ENCODE data around the gene RPS25.
"Not testable (repeated sequence)": the region's sequence is repeated elsewhere in the genome, so short reads cannot be mapped to it uniquely, and the experiment has no call there.

The RPS25 gene

DNA sequence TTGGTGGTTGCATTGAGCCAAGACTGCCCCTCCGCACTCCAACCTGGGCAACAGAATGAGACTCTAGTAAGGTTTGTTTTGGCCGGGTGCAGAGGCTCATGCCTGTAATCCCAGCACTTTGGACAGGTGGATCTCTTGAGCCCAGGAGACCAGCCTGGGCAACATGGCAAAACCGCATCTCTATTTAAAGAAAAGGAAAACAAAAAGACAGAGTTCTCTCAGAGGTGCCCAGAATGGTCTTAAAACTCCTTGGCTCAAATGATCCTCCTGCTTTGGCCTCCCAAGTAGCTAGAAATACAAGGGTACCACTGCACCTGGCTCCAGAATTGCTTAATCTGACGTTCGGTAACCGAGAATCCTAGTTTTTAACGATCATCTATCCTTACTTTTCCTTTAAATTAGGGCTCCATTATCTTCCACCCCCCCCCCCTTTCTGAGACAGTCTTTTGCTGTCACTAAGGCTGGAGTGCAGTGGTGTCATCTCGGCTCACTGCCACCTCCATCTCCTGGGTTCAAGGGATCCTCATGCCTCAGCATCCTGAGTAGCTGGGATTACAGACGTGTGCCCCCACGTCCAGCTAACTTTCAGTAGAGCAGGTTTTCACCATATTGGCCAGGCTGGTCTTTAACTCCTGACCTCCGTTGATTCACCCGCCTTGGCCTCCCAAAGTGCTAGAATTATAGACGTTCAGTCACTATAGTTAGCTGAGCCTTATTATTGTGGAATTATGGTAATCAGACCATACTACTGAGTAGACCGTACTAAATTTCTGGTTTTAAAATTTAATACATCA lies 1.7 kb downstream of the RPS25 start:
- DNase-seq (ENCODE audit: low read depth in 2 of 2): no peak

DNA sequence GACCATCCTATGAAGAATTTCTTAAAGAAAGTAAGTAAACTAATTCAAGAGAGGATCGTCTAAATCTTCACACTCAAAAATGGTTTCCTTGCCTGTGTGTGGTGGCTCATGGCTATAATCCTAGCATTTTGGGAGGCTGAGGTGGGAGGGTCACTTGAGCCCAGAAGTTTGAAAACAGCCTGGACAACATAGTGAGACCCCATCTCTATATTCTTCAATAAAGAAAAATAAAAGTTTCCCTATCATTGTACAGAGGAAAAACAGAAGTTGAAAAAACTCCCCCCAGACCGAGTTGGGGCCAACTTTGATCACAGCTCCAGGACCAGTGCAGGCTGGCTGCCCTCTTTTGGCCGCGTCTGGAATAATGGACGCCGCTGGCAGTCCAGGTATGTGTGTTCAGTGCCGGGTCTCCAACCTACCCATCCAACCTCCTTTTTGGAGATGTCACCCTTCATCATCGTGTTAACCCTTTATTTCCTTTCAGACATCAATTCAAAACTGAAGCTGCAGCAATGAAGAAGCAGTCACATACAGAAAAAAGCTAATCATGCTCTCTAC lies 3.0 kb downstream of the RPS25 start:
- DNase-seq (ENCODE audit: low read depth in 2 of 2): no peak

- DNase-seq (ENCODE audit: low read depth in 2 of 2): no peak
Measured at GRCh38 chr11:119014209-119014924, 3.8 kb downstream of the RPS25 start.

- DNase-seq (ENCODE audit: low read depth in 2 of 2): no peak
Measured at GRCh38 chr11:119012629-119013170, 5.4 kb downstream of the RPS25 start.

- no peak for DNase-seq (ENCODE audit: low read depth in 2 of 2)
Measured at GRCh38 chr11:119011476-119012053, 6.6 kb downstream of the RPS25 start.

- no peak for DNase-seq (ENCODE audit: low read depth in 2 of 2)
Measured at GRCh38 chr11:119006656-119007055, 11.5 kb downstream of the RPS25 start.

- DNase-seq (ENCODE audit: low read depth in 2 of 2): no peak
Measured at GRCh38 chr11:119000906-119001305, 17.2 kb downstream of the RPS25 start.

DNA sequence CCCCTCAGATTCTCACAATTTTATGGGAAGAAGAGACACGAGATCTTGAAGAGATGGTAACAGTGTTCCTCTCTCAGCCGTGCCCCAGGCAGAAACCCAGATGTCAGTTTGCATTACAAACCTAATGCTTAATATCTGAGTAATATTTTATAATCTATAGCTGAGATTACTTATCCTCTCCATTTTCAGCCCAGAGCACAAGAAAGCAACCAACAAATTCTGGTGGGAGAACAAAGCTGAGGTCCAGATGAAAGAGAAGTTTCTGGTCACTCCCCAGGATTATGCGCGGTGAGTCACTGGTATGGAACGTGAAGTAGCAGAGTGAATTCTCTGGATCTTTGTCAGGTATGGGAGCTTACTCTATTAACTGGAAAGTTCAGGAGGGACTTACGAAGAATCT lies 19.3 kb downstream of the RPS25 start:
- no peak for DNase-seq (ENCODE audit: low read depth in 2 of 2)

GRCh38 chr11:118998388-118998717 lies 19.8 kb downstream of the RPS25 start:
- DNase-seq (ENCODE audit: low read depth in 2 of 2): no peak

GRCh38 chr11:118997627-118998387 lies 20.3 kb downstream of the RPS25 start, which contains the start of gene CENATAC:
Gene CENATAC (plus strand): TSS chr11:118998138. CDS start chr11:118998198, 60 bp downstream.
- DNase-seq (ENCODE audit: low read depth in 2 of 2): peak; percentile 91 to 96

DNA sequence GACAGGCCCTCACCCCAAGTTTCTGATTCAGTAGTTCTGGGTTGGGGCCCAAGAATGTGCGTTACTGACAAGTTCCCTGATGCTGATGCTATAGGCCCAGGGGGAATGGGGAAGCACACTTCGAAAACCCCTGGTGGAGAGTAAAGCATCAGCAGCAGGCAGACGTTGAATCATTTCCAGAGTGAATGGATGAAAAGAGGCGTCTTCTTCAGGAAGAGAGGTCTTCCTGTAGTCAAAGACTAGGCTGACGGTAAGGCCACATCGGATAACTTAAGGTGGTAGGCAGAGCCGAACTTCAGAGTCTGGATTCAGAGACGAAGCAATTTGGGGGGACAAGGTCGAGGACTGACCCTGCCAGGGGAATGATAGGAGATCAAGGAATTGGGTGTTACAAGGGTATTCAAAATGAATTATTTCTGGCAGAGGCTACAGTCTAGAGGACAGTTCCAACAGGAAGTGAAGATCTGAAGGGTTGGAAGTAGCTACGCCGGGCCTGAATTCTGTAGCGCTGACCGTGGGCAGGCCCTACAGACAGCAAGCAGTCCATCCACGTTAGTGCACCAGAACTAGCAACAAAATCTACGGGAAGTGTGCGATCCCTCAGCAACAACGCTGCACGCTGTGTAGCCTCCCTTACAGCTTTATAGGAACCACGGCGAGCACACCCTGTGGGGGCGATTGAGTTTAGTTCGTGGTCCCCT lies 21.1 kb downstream of the RPS25 start:
- peak in 1 of 2 experiments; percentile 26 for DNase-seq (ENCODE audit: low read depth in 2 of 2)

GRCh38 chr11:118991486-118992038 lies 26.6 kb downstream of the RPS25 start:
- not testable (repeated sequence) for DNase-seq (ENCODE audit: low read depth in 2 of 2)

GRCh38 chr11:118988280-118988679 lies 29.9 kb downstream of the RPS25 start:
- no peak for DNase-seq (ENCODE audit: low read depth in 2 of 2)

- no peak for DNase-seq (ENCODE audit: low read depth in 2 of 2)
Measured at GRCh38 chr11:118984825-118985224, 33.3 kb downstream of the RPS25 start.

DNA sequence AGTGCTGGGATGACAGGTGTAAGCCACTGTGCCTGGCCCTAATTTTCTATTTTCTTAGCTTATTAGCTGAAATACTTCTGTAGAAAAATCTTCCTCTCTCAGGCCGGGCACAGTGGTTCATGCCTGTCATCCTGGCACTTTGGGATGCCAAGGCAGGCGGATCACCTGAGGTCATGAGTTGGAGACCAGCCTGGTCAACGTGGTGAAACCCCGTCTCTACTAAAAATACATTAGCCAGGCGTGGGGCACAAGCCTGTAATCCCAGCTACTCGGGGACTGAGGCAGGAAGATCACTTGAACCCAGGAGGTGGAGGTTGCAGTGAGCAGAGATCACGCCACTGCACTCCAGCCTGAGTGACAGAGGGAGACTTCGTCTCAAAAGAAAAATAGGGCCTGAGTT lies 33.8 kb downstream of the RPS25 start:
- not testable (repeated sequence) for DNase-seq (ENCODE audit: low read depth in 2 of 2)

- no peak for DNase-seq (ENCODE audit: low read depth in 2 of 2)
Measured at GRCh38 chr11:118980191-118980881, 37.8 kb downstream of the RPS25 start.

DNA sequence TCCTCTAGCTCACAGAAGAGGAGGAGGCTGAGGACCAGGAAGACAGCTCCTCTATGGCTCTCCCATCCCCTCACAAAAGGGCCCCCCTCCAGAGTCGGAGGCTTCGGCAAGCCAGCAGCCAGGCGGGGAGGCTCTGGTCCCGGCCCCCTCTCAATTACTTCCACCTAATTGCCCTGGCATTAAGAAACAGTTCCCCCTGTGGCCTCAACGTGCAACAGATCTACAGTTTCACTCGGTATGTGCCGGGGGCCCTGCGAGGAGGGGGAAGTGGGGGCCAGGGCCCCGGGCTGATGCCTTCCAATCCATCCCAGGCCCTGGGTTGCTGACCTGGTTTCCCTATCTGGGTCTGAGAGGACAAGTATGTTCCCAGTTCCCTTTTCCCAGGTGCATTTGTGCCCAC lies 38.7 kb downstream of the RPS25 start:
- DNase-seq (ENCODE audit: low read depth in 2 of 2): no peak

- DNase-seq (ENCODE audit: low read depth in 2 of 2): no peak
Measured at GRCh38 chr11:118975771-118976709, 42.1 kb downstream of the RPS25 start.

DNA sequence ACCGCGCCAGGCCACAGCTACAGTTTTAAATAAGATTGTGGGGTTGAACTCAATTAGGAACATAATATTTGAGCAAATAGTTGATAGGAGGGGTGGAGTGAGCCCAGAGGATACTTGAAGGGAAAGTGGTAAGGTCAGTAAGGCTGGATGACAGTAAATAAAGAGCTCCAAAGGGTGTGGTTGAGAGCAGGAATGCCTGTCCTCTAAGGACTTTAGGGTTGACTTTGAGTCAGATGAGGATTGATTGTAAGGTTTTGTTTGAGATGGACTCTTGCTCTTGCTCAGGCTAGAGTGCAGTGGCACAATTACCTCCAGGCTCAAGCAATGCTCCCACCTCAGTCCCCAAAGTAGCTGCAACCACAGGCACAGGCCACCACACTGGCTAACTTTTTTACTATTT lies 44.2 kb downstream of the RPS25 start:
- DNase-seq (ENCODE audit: low read depth in 2 of 2): no peak
